ENCODE data around the gene TAF10.

The TAF10 gene

DNA sequence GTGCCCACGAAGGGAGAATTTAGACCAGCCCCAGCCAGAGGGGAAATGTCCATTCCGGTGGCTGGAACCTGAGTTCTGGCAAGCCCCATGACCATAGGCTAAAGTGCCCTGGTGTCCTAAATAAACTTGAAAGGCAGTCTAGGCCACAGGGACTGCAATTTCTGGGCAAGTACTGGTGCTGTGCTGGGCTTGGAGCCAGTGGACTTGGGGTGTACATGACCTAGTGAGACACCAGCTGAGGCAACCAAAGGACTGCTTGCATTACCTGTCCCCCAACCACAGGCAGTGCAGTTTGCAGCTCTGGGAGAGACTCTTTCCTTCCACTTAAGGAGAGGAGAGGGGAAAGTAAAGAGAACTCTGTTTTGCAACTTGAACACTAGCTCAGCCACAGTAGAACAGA lies 32.3 kb downstream of the TAF10 start:
- ChIA-PET CTCF (no interaction called here), POLR2A (no interaction called here)
- TF ChIP-seq FOXM1 (IDR thresholded peaks at IDR 0.05; ENCODE audit: borderline replicate concordance) = no peak
- TF ChIP-seq ELF4 (IDR thresholded peaks at IDR 0.05) = no peak
- TF ChIP-seq FOXK2 (IDR thresholded peaks at IDR 0.05) = no peak
- TF ChIP-seq SP1 (IDR thresholded peaks at IDR 0.05) = no peak
- TF ChIP-seq ZNF384 (IDR thresholded peaks at IDR 0.05) = no peak
- no peak for TF ChIP-seq BHLHE40 (IDR thresholded peaks at IDR 0.05; ENCODE audit: borderline replicate concordance)
- no peak for DNase-seq (ENCODE audit: extremely low spot score)

GRCh38 chr11:6578134-6578533 lies 33.9 kb downstream of the TAF10 start:
- no peak for TF ChIP-seq ELF4 (IDR thresholded peaks at IDR 0.05)
- TF ChIP-seq FOXA1 (IDR thresholded peaks at IDR 0.05) = no peak
- TF ChIP-seq SP1 (IDR thresholded peaks at IDR 0.05) = no peak
- POLR2A ChIA-PET = no interaction called here
- DNase-seq (ENCODE audit: extremely low spot score) = no peak
- CTCF ChIA-PET = no interaction called here

- ChIA-PET POLR2A (no interaction called here), CTCF (no interaction called here)
- no peak for DNase-seq (ENCODE audit: extremely low spot score)
- TF ChIP-seq BHLHE40 (IDR thresholded peaks at IDR 0.05; ENCODE audit: borderline replicate concordance) = no peak
Observed at GRCh38 chr11:6576471-6577373, 35.3 kb downstream of the TAF10 start.

- CTCF ChIA-PET = no interaction called here
- no peak for TF ChIP-seq HDGF (IDR thresholded peaks at IDR 0.05; ENCODE audit: borderline replicate concordance)
- no peak for TF ChIP-seq FOXK2 (IDR thresholded peaks at IDR 0.05)
- no peak for TF ChIP-seq ZNF384 (IDR thresholded peaks at IDR 0.05)
- POLR2A ChIA-PET = no interaction called here
- no peak for DNase-seq (ENCODE audit: extremely low spot score)
Observed at GRCh38 chr11:6574816-6575715, 37.0 kb downstream of the TAF10 start.

DNA sequence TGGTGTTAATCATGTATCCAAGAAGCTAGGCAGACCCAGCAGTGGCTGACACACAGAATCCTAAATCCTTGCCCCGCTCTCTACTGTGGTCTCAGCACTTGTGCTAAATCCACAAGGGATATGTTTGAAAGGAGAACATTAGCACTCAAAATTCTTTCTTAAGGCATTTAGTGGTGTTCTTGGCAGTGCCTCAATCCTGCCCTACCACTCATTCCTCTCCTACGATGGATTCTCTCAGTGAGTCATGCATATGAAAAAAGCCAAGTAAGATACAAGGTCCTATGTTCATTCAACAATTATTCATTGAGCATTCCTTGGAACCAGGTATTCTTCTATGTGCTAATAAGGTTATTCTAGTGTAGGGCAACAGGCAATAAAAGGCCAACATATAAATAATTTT lies 39.8 kb downstream of the TAF10 start:
- ChIA-PET POLR2A (no interaction called here), CTCF (no interaction called here)
- DNase-seq (ENCODE audit: extremely low spot score) = no peak
- TF ChIP-seq FOXK2 (IDR thresholded peaks at IDR 0.05) (no peak), TARDBP (IDR thresholded peaks at IDR 0.05) (no peak), NFRKB (IDR thresholded peaks at IDR 0.05) (no peak), ARNT (IDR thresholded peaks at IDR 0.05) (no peak), SP1 (IDR thresholded peaks at IDR 0.05) (no peak), L3MBTL2 (conservative IDR thresholded peaks at IDR 0.05) (no peak), ELF4 (IDR thresholded peaks at IDR 0.05) (no peak), SUZ12 (IDR thresholded peaks at IDR 0.05) (no peak), BHLHE40 (IDR thresholded peaks at IDR 0.05; ENCODE audit: borderline replicate concordance) (no peak), HDGF (IDR thresholded peaks at IDR 0.05; ENCODE audit: borderline replicate concordance) (no peak), FOXA1 (IDR thresholded peaks at IDR 0.05) (no peak), CTBP1 (IDR thresholded peaks at IDR 0.05; ENCODE audit: borderline replicate concordance) (no peak), PKNOX1 (IDR thresholded peaks at IDR 0.05) (no peak), LEF1 (IDR thresholded peaks at IDR 0.05; ENCODE audit: borderline replicate concordance) (no peak), ZNF384 (IDR thresholded peaks at IDR 0.05) (no peak), FOXM1 (IDR thresholded peaks at IDR 0.05; ENCODE audit: borderline replicate concordance) (no peak)

- CTCF ChIA-PET = no interaction called here
- POLR2A ChIA-PET = no interaction called here
- no peak for DNase-seq (ENCODE audit: extremely low spot score)
- TF ChIP-seq FOXA1 (IDR thresholded peaks at IDR 0.05) = no peak
- TF ChIP-seq FOXK2 (IDR thresholded peaks at IDR 0.05) = no peak
- no peak for TF ChIP-seq FOXM1 (IDR thresholded peaks at IDR 0.05; ENCODE audit: borderline replicate concordance)
- TF ChIP-seq TARDBP (IDR thresholded peaks at IDR 0.05) = no peak
- no peak for TF ChIP-seq ELF4 (IDR thresholded peaks at IDR 0.05)
- no peak for TF ChIP-seq SP1 (IDR thresholded peaks at IDR 0.05)
- no peak for TF ChIP-seq HDGF (IDR thresholded peaks at IDR 0.05; ENCODE audit: borderline replicate concordance)
Observed at GRCh38 chr11:6571434-6572008, 40.5 kb downstream of the TAF10 start.

DNA sequence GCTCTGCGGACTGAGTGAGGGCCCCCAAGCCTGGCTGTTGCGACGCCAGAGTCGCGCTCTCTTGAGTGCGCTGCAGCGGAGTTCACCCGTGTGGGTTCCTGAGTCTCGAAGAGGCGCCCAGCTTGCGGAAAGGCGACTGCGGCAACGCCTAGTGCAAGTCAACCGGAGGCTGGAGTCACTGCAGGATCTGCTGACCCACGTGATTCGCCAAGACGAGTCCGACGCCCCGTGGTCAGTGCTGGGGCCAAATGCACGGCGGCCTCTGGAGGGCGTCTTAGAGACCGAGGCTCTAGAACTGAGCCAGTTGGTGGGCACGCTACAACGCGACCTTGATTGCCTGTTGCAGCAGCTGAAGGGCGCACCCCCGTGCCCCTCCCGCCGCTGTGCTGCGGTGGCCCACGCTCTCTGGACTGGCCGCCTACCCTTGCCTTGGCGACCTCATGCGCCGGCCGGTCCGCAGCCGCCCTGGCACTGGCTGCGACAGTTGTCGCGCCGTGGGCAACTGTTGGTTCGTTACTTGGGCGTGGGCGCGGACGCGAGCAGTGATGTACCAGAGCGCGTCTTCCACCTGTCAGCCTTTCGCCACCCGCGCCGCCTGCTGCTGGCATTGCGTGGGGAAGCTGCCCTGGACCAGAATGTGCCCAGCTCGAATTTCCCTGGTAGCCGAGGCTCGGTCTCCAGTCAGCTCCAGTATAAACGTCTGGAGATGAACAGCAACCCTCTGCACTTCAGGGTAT lies 41.2 kb downstream of the TAF10 start:
- CTCF ChIA-PET = no interaction called here
- no peak for TF ChIP-seq FOXM1 (IDR thresholded peaks at IDR 0.05; ENCODE audit: borderline replicate concordance)
- TF ChIP-seq PKNOX1 (IDR thresholded peaks at IDR 0.05) = no peak
- no peak for TF ChIP-seq L3MBTL2 (conservative IDR thresholded peaks at IDR 0.05)
- no peak for TF ChIP-seq FOXA1 (IDR thresholded peaks at IDR 0.05)
- no peak for TF ChIP-seq FOXK2 (IDR thresholded peaks at IDR 0.05)
- TF ChIP-seq ZNF384 (IDR thresholded peaks at IDR 0.05) = no peak
- TF ChIP-seq CTBP1 (IDR thresholded peaks at IDR 0.05; ENCODE audit: borderline replicate concordance) = no peak
- TF ChIP-seq TARDBP (IDR thresholded peaks at IDR 0.05) = no peak
- TF ChIP-seq SP1 (IDR thresholded peaks at IDR 0.05) = no peak
- no peak for TF ChIP-seq ARNT (IDR thresholded peaks at IDR 0.05)
- no peak for TF ChIP-seq HDGF (IDR thresholded peaks at IDR 0.05; ENCODE audit: borderline replicate concordance)
- no peak for TF ChIP-seq ELF4 (IDR thresholded peaks at IDR 0.05)
- no peak for TF ChIP-seq SUZ12 (IDR thresholded peaks at IDR 0.05)
- no peak for TF ChIP-seq BHLHE40 (IDR thresholded peaks at IDR 0.05; ENCODE audit: borderline replicate concordance)
- TF ChIP-seq LEF1 (IDR thresholded peaks at IDR 0.05; ENCODE audit: borderline replicate concordance) = no peak
- TF ChIP-seq NFRKB (IDR thresholded peaks at IDR 0.05) = no peak
- POLR2A ChIA-PET = interaction anchor here (1.2 kb wide), 1 partner anchor 32 kb away, joined by 3 read pairs; no protein-coding TSS in a partner anchor
- no peak for DNase-seq (ENCODE audit: extremely low spot score)

All from HEK293T (cell line).